Endothelial cell of umbilical vein (primary cell): ENCODE measurements around the gene FLVCR2. TPM values are rescaled to one million over a fixed set of nuclear protein-coding genes. Genes with fewer than 3 reads are reported as not detected.
A peak's percentile ranks its signal among the peaks of the same experiment; 100 is the strongest.

ENCODE experiments used
- BruUV-seq: library from RNA; stranded (reverse); fragments of 400-500 nt; replicated peaks from 2 replicates; lab custom pipeline; 2021; lab: Mats Ljungman, UMichigan
- CTCF ChIA-PET: fragments of 300-600, 350-600 bp; sonication (Branson Sonifier 250); formaldehyde crosslinking; loops from one replicate; lab custom pipeline; 2021; ENCODE audit warnings: antibody characterized with exemption, inconsistent platforms; lab: Charles Lee
- POLR2A ChIA-PET: fragments of 300-600, 350-600 bp; sonication (Branson Sonifier 250); formaldehyde crosslinking; loops from one replicate; lab custom pipeline; 2021; ENCODE audit warnings: antibody characterized with exemption, inconsistent platforms; lab: Charles Lee
- DNase-seq: peaks from one replicate; pipeline ENCODE4 v3.0.0-alpha.2; 2011; ENCODE audit warnings: low read depth, low spot score
- FAIRE-seq: peaks from 2 replicates; lab custom pipeline; 2011; peaks lifted over from hg19 to GRCh38; lab: Jason Lieb, UNC
- H2AFZ ChIP-seq: 2 replicates; pipeline ENCODE4 v1.6.0; 2012; ENCODE audit warnings: low read depth, low read length, control low read depth, inconsistent platforms
- H3K27ac ChIP-seq: 2 replicates; pipeline ENCODE4 v1.5.1; 2011; ENCODE audit warnings: low read depth, mild to moderate bottlenecking, control low read depth, low read length, moderate library complexity; ENCODE audit not compliant: insufficient read depth
- H3K27me3 ChIP-seq, 2 experiments: 2 replicates each; pipeline versions ENCODE4 v1.6.0 to v1.6.1; 2011; ENCODE audit warnings: low read length in 2 of 2, mixed read lengths in 1 of 2; ENCODE audit not compliant: control insufficient read depth in 2 of 2, insufficient read depth in 2 of 2
- H3K36me3 ChIP-seq, 2 experiments: 2 replicates in 1 of 2; 3 replicates in 1 of 2; pipeline ENCODE4 v1.5.1; 2011; ENCODE audit warnings: low read length in 2 of 2, mild to moderate bottlenecking in 1 of 2, moderate library complexity in 1 of 2; ENCODE audit not compliant: control insufficient read depth in 2 of 2, insufficient read depth in 2 of 2; ENCODE audit errors: extremely low read depth in 1 of 2
- H3K4me1 ChIP-seq: 3 replicates; pipeline ENCODE4 v1.5.1; 2011; ENCODE audit warnings: mild to moderate bottlenecking, low read length; ENCODE audit not compliant: control insufficient read depth, insufficient read depth; ENCODE audit errors: extremely low read depth
- H3K4me2 ChIP-seq: 2 replicates; pipeline ENCODE4 v1.6.1; 2011; ENCODE audit warnings: low read length, control low read depth, mixed read lengths; ENCODE audit not compliant: insufficient read depth
- H3K4me3 ChIP-seq, 3 experiments: fragments of 200-600 bp in 1 of 3; sonication (generic), shearing (Covaris generic) in 1 of 3; replicated peaks in 1 of 3; 2 replicates each; pipeline ENCODE4 v1.5.1; 2011 to 2016; ENCODE audit warnings: control low read depth in 3 of 3, low read length in 3 of 3, mild to moderate bottlenecking in 2 of 3, inconsistent platforms in 1 of 3, low read depth in 1 of 3, moderate library complexity in 1 of 3; ENCODE audit not compliant: insufficient read depth in 1 of 3
- H3K79me2 ChIP-seq: 2 replicates; pipeline ENCODE4 v1.6.0; 2012; ENCODE audit warnings: low read length, inconsistent platforms; ENCODE audit not compliant: control insufficient read depth, insufficient read depth
- H3K9ac ChIP-seq: replicated peaks from 2 replicates; pipeline ENCODE3; 2011; ENCODE audit warnings: low read length, control low read depth; ENCODE audit not compliant: insufficient read depth; ENCODE audit errors: extremely low read depth
- H3K9me1 ChIP-seq: replicated peaks from 3 replicates; pipeline ENCODE4 v1.6.0; 2011; ENCODE audit warnings: mild to moderate bottlenecking, low read length; ENCODE audit not compliant: control insufficient read depth, insufficient read depth; ENCODE audit errors: extremely low read depth
- H3K9me3 ChIP-seq: replicated peaks from 2 replicates; pipeline ENCODE4 v1.5.1; 2012; ENCODE audit warnings: low read length, inconsistent platforms; ENCODE audit not compliant: control insufficient read depth, insufficient read depth
- H4K20me1 ChIP-seq: replicated peaks from 2 replicates; pipeline ENCODE3; 2011; ENCODE audit warnings: mild to moderate bottlenecking, low read length; ENCODE audit not compliant: control insufficient read depth, insufficient read depth; ENCODE audit errors: extremely low read depth
- GATA2 ChIP-seq: IDR thresholded peaks from 2 replicates; pipeline ENCODE4 v1.7.0; 2011; ENCODE audit warnings: low read depth, mild to moderate bottlenecking, moderate library complexity, mixed read lengths, low read length; ENCODE audit not compliant: insufficient read length, insufficient read depth
- POLR2A ChIP-seq: IDR thresholded peaks from 2 replicates; pipeline ENCODE4 v1.6.1; 2012; ENCODE audit warnings: low read depth, mild to moderate bottlenecking, control low read depth, low read length
- dilution Hi-C: fragments of 300-500 bp; cut with MboI; formaldehyde crosslinking; loops from one replicate; pipeline ENCODE4 v1.15.0; 2019; ENCODE audit warnings: low sequenced_read_pairs; ENCODE audit not compliant: extremely low pct_ligation_motif_present
- intact Hi-C: fragments of 100-400 bp; cut with micrococcal nuclease; formaldehyde crosslinking; loops from one replicate; pipeline ENCODE4 v1.10.0; 2022
- polyA plus RNA-seq, 4 experiments: library from polyadenylated mRNA; depleted of rRNA in 3 of 4; stranded (reverse) in 3 of 4; unstranded in 1 of 4; fragments of >200 nt; gene quantifications; 2 replicates each; pipeline versions ENCODE4 v1.2.1 to v1.2.3, GENCODE V29; 2011 to 2012; ENCODE audit warnings: missing spikeins in 1 of 4
- total RNA-seq: library from RNA; stranded (reverse); gene quantifications from 2 replicates; pipeline ENCODE4 v1.2.3, GENCODE V29; 2021
- TF ChIP-seq, protein P1 (sequence below), 2 donors: IDR thresholded peaks; 1 replicate in 1 of 2; 2 replicates in 1 of 2; pipeline ENCODE4 v1.5.1; 2011; ENCODE audit warnings: low read length in 2 of 2, mild to moderate bottlenecking in 2 of 2, moderate library complexity in 2 of 2, control low read depth in 1 of 2, inconsistent platforms in 1 of 2, low read depth in 1 of 2; ENCODE audit not compliant: insufficient read depth in 1 of 2; ENCODE audit errors: extremely low read depth in 1 of 2

FLVCR2 gene
- total and polyA plus RNA-seq, 2 donors (not counting 3 experiments of a cell fraction or from before 2014, with no cell fraction given): 1.4 to 4.9 TPM

DNA sequence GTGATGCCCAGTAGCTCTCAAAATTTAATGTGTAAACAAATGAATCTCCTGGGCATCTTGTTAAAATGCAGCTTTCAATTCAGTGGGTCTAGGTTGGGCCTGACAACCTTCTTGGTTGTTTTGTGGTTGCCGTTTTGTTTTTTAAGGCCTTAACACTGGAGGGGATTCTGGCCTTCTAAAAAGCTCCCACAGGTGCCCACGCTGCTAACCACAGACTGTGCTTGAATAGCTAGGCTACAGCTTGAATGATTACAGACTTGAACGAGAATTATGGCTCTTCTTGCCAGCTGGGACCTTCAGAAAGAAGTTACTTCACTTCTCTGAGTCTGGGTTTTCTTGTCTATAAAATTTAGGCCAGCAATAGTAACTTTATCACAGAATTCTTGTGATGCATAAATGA, 1.3 kb upstream of the FLVCR2 start:
- Histone ChIP-seq H3K9me1 (no peaks in the 10 kb centered on the region), H3K9me3 (no peaks in the 10 kb centered on the region), H3K4me3 (no peak overlapping the region), H3K4me2 (no peak overlapping the region), H3K27me3 (peaks cover 0 to 4% of the 10 kb centered on the region in 2 experiments), H3K79me2 (no peaks in the 10 kb centered on the region), H2AFZ (no peak overlapping the region), H3K4me1 (peaks cover 18% of the 10 kb centered on the region), H3K9ac (no peak overlapping the region), H4K20me1 (no peaks in the 10 kb centered on the region), H3K36me3 (no peaks in the 10 kb centered on the region), H3K27ac (no peak overlapping the region)
- TF ChIP-seq GATA2: no peak
- FAIRE-seq (no peak), DNase-seq (no peak)
- no TSS peak for BruUV-seq
- dilution Hi-C loops (no loop called here), intact Hi-C loops (loop anchor here (1.0 kb wide), 2 partner anchors 77 to 405 kb away; no protein-coding TSS in a partner anchor)
- CTCF ChIA-PET: interaction anchor here (0.5 to 10.0 kb wide), 27 partner anchors 8 to 868 kb away, joined by 3 to 309 read pairs (median 6); partner anchors contain the start of genes ERG28, TGFB3 and TTLL5
- POLR2A ChIA-PET: interaction anchor here (1.0 kb wide), 1 partner anchor 84 kb away, joined by 3 read pairs; the partner anchor contains the start of genes ERG28 and TTLL5

DNA sequence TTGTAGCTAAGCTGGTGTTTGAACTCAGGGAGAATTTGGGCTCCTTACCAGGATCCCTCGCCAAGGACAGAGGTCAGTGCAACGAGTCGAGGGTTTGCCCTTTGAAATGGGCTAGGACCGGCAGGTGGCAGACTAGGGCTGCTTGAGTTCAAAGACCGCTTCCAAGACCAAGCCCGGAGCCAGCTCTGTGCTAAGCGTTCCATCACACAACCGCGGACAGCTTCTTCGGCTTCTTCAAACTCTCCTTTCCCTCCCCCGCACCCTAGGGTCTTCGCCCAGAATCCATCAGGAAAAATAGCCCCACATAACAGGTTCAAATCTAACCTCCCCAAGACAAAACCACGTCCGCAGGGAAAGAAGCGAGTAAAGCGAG, 705 bp upstream of the FLVCR2 start:
- H3K9me1 ChIP-seq: no peaks in the 10 kb centered on the region
- dilution Hi-C loops: no loop called here
- H2AFZ ChIP-seq: peak overlapping the region; percentile 96
- H3K9ac ChIP-seq: peak overlapping the region; percentile 27
- peaks cover 0 to 4% of the 10 kb centered on the region in 2 experiments for H3K27me3 ChIP-seq
- no peaks in the 10 kb centered on the region for H3K79me2 ChIP-seq
- TF ChIP-seq, protein P1, sequence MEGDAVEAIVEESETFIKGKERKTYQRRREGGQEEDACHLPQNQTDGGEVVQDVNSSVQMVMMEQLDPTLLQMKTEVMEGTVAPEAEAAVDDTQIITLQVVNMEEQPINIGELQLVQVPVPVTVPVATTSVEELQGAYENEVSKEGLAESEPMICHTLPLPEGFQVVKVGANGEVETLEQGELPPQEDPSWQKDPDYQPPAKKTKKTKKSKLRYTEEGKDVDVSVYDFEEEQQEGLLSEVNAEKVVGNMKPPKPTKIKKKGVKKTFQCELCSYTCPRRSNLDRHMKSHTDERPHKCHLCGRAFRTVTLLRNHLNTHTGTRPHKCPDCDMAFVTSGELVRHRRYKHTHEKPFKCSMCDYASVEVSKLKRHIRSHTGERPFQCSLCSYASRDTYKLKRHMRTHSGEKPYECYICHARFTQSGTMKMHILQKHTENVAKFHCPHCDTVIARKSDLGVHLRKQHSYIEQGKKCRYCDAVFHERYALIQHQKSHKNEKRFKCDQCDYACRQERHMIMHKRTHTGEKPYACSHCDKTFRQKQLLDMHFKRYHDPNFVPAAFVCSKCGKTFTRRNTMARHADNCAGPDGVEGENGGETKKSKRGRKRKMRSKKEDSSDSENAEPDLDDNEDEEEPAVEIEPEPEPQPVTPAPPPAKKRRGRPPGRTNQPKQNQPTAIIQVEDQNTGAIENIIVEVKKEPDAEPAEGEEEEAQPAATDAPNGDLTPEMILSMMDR (IDR thresholded peaks at IDR 0.05; ENCODE audit: extremely low read depth in 1 of 2, insufficient read depth in 1 of 2, low read depth in 1 of 2, low read length in 2 of 2): peak; percentile 70 to 83
- TF ChIP-seq POLR2A: no peak
- intact Hi-C loops: loop anchor here (1.0 to 2.0 kb wide), 3 partner anchors 77 to 809 kb away; no protein-coding TSS in a partner anchor
- POLR2A ChIA-PET: interaction anchor here (1.0 kb wide), 1 partner anchor 83 kb away, joined by 3 read pairs; the partner anchor contains the start of genes ERG28 and TTLL5
- peak overlapping the region; percentile 99 for H3K4me2 ChIP-seq
- H3K9me3 ChIP-seq: no peaks in the 10 kb centered on the region
- no peaks in the 10 kb centered on the region for H3K36me3 ChIP-seq
- peak overlapping the region; percentile 50 to 83 (median 64) for H3K4me3 ChIP-seq
- FAIRE-seq: peak; percentile 98
- BruUV-seq: no TSS peak
- no peaks in the 10 kb centered on the region for H4K20me1 ChIP-seq
- H3K4me1 ChIP-seq: peaks cover 18% of the 10 kb centered on the region
- no peak overlapping the region for H3K27ac ChIP-seq
- CTCF ChIA-PET: interaction anchor here (0.5 to 10.0 kb wide), 30 partner anchors 9 to 867 kb away, joined by 3 to 309 read pairs (median 6); partner anchors contain the start of genes ERG28, TGFB3 and TTLL5
- peak; percentile 82 for DNase-seq
